ENCODE results near the gene ERFL.
"Not testable (repeated sequence)": the region's sequence is repeated elsewhere in the genome, so short reads cannot be mapped to it uniquely, and the experiment has no call there.

The ERFL gene

GRCh38 chr19:41915776-41916414, 12.4 kb downstream of the ERFL start:
- DNase-seq = no peak
- Mint-ChIP-seq H3K4me3 (no peak overlapping the region), H3K9me3 (no peaks in the 10 kb centered on the region)

GRCh38 chr19:41915021-41915775, 13.1 kb downstream of the ERFL start:
- Mint-ChIP-seq H3K9me3 (no peaks in the 10 kb centered on the region), H3K4me3 (no peak overlapping the region), H3K27ac (no peak overlapping the region), H3K27me3 (peaks cover 27% of the 10 kb centered on the region), H3K4me1 (peaks cover 13% of the 10 kb centered on the region), H3K36me3 (ENCODE audit: low read depth) (no peaks in the 10 kb centered on the region)
- ATAC-seq (no peak), DNase-seq (no peak)

More at GRCh38 chr19:41915776-41916414, 12.4 kb downstream of the ERFL start:
- Mint-ChIP-seq H3K27me3 (peaks cover 27% of the 10 kb centered on the region), H3K4me1 (peaks cover 10% of the 10 kb centered on the region), H3K36me3 (ENCODE audit: low read depth) (no peaks in the 10 kb centered on the region), H3K27ac (no peak overlapping the region)
- ATAC-seq = no peak

- H3K27ac Mint-ChIP-seq; H3K4me3 Mint-ChIP-seq; H3K9me3 Mint-ChIP-seq; DNase-seq; H3K36me3 Mint-ChIP-seq (ENCODE audit: low read depth); ATAC-seq: not testable (repeated sequence)
- H3K27me3 Mint-ChIP-seq = peaks cover 27% of the 10 kb centered on the region
- H3K4me1 Mint-ChIP-seq = peaks cover 13% of the 10 kb centered on the region
Observed at GRCh38 chr19:41914424-41914834, 13.8 kb downstream of the ERFL start.

GRCh38 chr19:41913538-41914423, 14.5 kb downstream of the ERFL start:
- Mint-ChIP-seq H3K4me1 (peaks cover 13% of the 10 kb centered on the region), H3K27ac (no peak overlapping the region), H3K4me3 (no peak overlapping the region), H3K9me3 (no peaks in the 10 kb centered on the region), H3K27me3 (peaks cover 27% of the 10 kb centered on the region), H3K36me3 (ENCODE audit: low read depth) (no peaks in the 10 kb centered on the region)
- no peak for ATAC-seq
- no peak for DNase-seq

- Mint-ChIP-seq H3K4me1 (peaks cover 13% of the 10 kb centered on the region), H3K9me3 (no peaks in the 10 kb centered on the region), H3K27me3 (peaks cover 27% of the 10 kb centered on the region), H3K4me3 (no peak overlapping the region), H3K27ac (no peak overlapping the region), H3K36me3 (ENCODE audit: low read depth) (no peaks in the 10 kb centered on the region)
- ATAC-seq (peak; percentile 4), DNase-seq (no peak)
Observed at GRCh38 chr19:41912899-41913537, 15.2 kb downstream of the ERFL start.

GRCh38 chr19:41911889-41912731, 16.1 kb downstream of the ERFL start:
- peaks cover 13% of the 10 kb centered on the region for H3K4me1 Mint-ChIP-seq
- peaks cover 27% of the 10 kb centered on the region for H3K27me3 Mint-ChIP-seq
- no peaks in the 10 kb centered on the region for H3K9me3 Mint-ChIP-seq
- ATAC-seq (peak; percentile 5), DNase-seq (no peak)
- H3K27ac Mint-ChIP-seq = no peak overlapping the region
- H3K4me3 Mint-ChIP-seq = peak overlapping the region; percentile 4
- H3K36me3 Mint-ChIP-seq (ENCODE audit: low read depth) = peaks cover 2% of the 10 kb centered on the region

- Mint-ChIP-seq H3K36me3 (ENCODE audit: low read depth) (peaks cover 5% of the 10 kb centered on the region), H3K4me1 (peaks cover 17% of the 10 kb centered on the region), H3K27ac (no peak overlapping the region), H3K9me3 (no peaks in the 10 kb centered on the region), H3K4me3 (peak overlapping the region; percentile 4), H3K27me3 (peaks cover 27% of the 10 kb centered on the region)
- DNase-seq (no peak), ATAC-seq (peak; percentile 13)
Observed at GRCh38 chr19:41910992-41911888, 17.0 kb downstream of the ERFL start.

- DNase-seq = no peak
- H3K27ac Mint-ChIP-seq = peak overlapping the region; percentile 33
- no peaks in the 10 kb centered on the region for H3K9me3 Mint-ChIP-seq
- peaks cover 9% of the 10 kb centered on the region for H3K36me3 Mint-ChIP-seq (ENCODE audit: low read depth)
- peaks cover 21% of the 10 kb centered on the region for H3K4me1 Mint-ChIP-seq
- no peak overlapping the region for H3K4me3 Mint-ChIP-seq
- peak; percentile 4 for ATAC-seq
- H3K27me3 Mint-ChIP-seq = peaks cover 27% of the 10 kb centered on the region
Observed at GRCh38 chr19:41910240-41910991, 17.8 kb downstream of the ERFL start.

- ATAC-seq = no peak
- no peak overlapping the region for H3K27ac Mint-ChIP-seq
Observed at GRCh38 chr19:41909706-41910105, 18.5 kb downstream of the ERFL start.

GRCh38 chr19:41908724-41909464, 19.4 kb downstream of the ERFL start:
- Mint-ChIP-seq H3K4me1 (peaks cover 20% of the 10 kb centered on the region), H3K36me3 (ENCODE audit: low read depth) (peaks cover 19% of the 10 kb centered on the region), H3K9me3 (no peaks in the 10 kb centered on the region), H3K27me3 (peaks cover 22% of the 10 kb centered on the region), H3K4me3 (no peak overlapping the region), H3K27ac (no peak overlapping the region)
- no peak for ATAC-seq
- DNase-seq = no peak

More at GRCh38 chr19:41909706-41910105, 18.5 kb downstream of the ERFL start:
- DNase-seq = no peak
- Mint-ChIP-seq H3K36me3 (ENCODE audit: low read depth) (peaks cover 13% of the 10 kb centered on the region), H3K4me3 (no peak overlapping the region), H3K4me1 (peaks cover 23% of the 10 kb centered on the region), H3K27me3 (peaks cover 27% of the 10 kb centered on the region), H3K9me3 (no peaks in the 10 kb centered on the region)

GRCh38 chr19:41907994-41908615, 20.1 kb downstream of the ERFL start:
- no peak overlapping the region for H3K27ac Mint-ChIP-seq
- no peak overlapping the region for H3K4me3 Mint-ChIP-seq
- peaks cover 25% of the 10 kb centered on the region for H3K36me3 Mint-ChIP-seq (ENCODE audit: low read depth)
- ATAC-seq = no peak
- no peak for DNase-seq
- peaks cover 20% of the 10 kb centered on the region for H3K4me1 Mint-ChIP-seq
- peaks cover 16% of the 10 kb centered on the region for H3K27me3 Mint-ChIP-seq
- H3K9me3 Mint-ChIP-seq = no peaks in the 10 kb centered on the region
